ENCODE results near the gene MYH14.

MYH14 gene

DNA sequence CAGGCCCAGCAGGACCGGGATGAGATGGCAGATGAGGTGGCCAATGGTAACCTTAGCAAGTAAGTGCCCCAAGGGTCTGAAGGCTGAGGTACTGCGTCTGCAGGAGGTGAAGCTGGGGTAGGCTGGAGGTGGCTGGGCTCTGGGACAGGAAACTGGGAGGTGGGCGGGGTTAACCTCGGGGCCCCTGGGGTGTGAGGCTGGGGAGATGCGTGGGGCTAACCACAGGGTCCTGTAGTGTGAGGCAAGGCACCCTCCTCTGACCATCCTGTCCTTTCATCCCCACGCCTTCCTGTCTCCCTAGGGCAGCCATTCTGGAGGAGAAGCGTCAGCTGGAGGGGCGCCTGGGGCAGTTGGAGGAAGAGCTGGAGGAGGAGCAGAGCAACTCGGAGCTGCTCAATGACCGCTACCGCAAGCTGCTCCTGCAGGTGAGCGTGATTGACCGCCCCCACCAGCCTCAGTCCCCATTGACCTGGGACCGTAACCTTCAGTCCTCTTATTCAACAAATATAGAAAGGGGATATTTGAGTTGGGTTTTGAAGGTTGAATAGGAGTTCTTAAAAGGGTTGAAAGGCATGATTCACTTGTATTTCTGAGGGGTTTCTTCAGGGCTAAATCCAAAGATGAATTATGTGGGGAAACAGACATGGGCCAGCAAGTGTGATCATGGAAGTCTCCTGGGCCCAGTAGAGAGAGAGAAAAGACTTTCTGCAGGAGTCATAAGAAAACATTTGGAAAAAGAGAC is 90.0 kb downstream of the MYH14 start:
- peaks cover 2% of the 10 kb centered on the region for H3K27me3 ChIP-seq (replicated peaks; ENCODE audit: control insufficient read depth, insufficient read depth, low read length)
- no peak overlapping the region for H3K9ac ChIP-seq (ENCODE audit: low read length)
- H3K36me3 ChIP-seq (ENCODE audit: control insufficient read depth, insufficient read depth, low read length, severe bottlenecking), result no peaks in the 10 kb centered on the region

GRCh38 chr19:50300051-50300450 is 96.6 kb downstream of the MYH14 start:
- H3K27me3 ChIP-seq (replicated peaks; ENCODE audit: control insufficient read depth, insufficient read depth, low read length), result no peaks in the 10 kb centered on the region
- DNase-seq (ENCODE audit: low read depth), result no peak
- H3K36me3 ChIP-seq (ENCODE audit: control insufficient read depth, insufficient read depth, low read length, severe bottlenecking), result no peaks in the 10 kb centered on the region
- no peaks in the 10 kb centered on the region for H3K4me1 ChIP-seq (ENCODE audit: control insufficient read depth, insufficient read depth, low read length)
- no peak overlapping the region for H3K9ac ChIP-seq (ENCODE audit: low read length)
- no peak overlapping the region for H3K4me3 ChIP-seq (ENCODE audit: low read length)
- H3K9me3 ChIP-seq (ENCODE audit: control insufficient read depth, low read length), result peaks cover 7% of the 10 kb centered on the region

More for the DNA sequence above, 90.0 kb downstream of the MYH14 start:
- H3K9me3 ChIP-seq (ENCODE audit: control insufficient read depth, low read length), result peaks cover 8% of the 10 kb centered on the region
- no peak overlapping the region for H3K4me3 ChIP-seq (ENCODE audit: low read length)
- DNase-seq (ENCODE audit: low read depth), result no peak
- no peaks in the 10 kb centered on the region for H3K4me1 ChIP-seq (ENCODE audit: control insufficient read depth, insufficient read depth, low read length)

DNA sequence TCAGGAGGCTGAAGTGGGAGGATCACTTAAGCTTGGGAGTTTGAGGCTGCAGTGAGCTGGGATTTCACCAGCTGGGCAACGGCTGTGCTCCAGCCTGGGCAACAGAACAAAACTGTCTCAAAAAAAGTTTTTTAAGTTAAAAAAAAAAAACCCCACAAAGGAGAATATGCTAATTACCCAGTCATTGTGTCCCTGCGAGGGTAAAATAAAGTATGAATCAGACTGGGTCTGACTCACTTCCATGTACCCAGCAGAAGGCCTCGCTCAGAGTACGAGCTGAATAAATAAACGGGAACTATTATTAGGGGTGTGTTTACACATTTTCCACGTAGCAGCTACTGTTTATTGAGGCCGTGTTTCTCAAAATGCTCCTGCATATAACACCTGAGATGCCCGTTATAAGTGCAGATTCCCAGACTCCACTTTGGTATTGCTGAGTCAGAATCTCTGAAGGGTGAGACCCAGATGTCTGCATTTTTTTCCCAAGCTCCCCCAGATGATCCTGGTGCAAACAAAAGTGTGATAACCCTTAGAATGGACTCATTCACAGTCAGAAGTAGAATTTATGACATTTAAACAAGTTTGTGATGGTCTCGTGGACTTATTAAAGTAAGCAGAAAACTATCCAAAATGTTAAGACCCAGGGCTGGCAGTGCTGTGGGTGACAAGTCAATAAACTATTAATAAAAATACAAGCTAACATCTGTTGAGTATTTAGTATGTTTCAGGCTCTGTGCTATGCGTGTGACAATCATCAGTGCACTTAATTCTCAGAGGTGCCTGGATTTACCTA is 97.6 kb downstream of the MYH14 start:
- Histone ChIP-seq H3K4me1 (ENCODE audit: control insufficient read depth, insufficient read depth, low read length) (no peaks in the 10 kb centered on the region), H3K36me3 (ENCODE audit: control insufficient read depth, insufficient read depth, low read length, severe bottlenecking) (no peaks in the 10 kb centered on the region), H3K4me3 (ENCODE audit: low read length) (no peak overlapping the region), H3K27me3 (replicated peaks; ENCODE audit: control insufficient read depth, insufficient read depth, low read length) (no peaks in the 10 kb centered on the region), H3K9me3 (ENCODE audit: control insufficient read depth, low read length) (peaks cover 7% of the 10 kb centered on the region), H3K9ac (ENCODE audit: low read length) (no peak overlapping the region)
- peak; percentile 42 for DNase-seq (ENCODE audit: low read depth)

GRCh38 chr19:50301607-50301971 is 98.2 kb downstream of the MYH14 start:
- H3K4me3 ChIP-seq (ENCODE audit: low read length), result no peak overlapping the region
- no peak for DNase-seq (ENCODE audit: low read depth)
- no peaks in the 10 kb centered on the region for H3K36me3 ChIP-seq (ENCODE audit: control insufficient read depth, insufficient read depth, low read length, severe bottlenecking)
- no peaks in the 10 kb centered on the region for H3K4me1 ChIP-seq (ENCODE audit: control insufficient read depth, insufficient read depth, low read length)
- no peak overlapping the region for H3K9ac ChIP-seq (ENCODE audit: low read length)
- peaks cover 8% of the 10 kb centered on the region for H3K9me3 ChIP-seq (ENCODE audit: control insufficient read depth, low read length)
- H3K27me3 ChIP-seq (replicated peaks; ENCODE audit: control insufficient read depth, insufficient read depth, low read length), result peaks cover 2% of the 10 kb centered on the region

DNA sequence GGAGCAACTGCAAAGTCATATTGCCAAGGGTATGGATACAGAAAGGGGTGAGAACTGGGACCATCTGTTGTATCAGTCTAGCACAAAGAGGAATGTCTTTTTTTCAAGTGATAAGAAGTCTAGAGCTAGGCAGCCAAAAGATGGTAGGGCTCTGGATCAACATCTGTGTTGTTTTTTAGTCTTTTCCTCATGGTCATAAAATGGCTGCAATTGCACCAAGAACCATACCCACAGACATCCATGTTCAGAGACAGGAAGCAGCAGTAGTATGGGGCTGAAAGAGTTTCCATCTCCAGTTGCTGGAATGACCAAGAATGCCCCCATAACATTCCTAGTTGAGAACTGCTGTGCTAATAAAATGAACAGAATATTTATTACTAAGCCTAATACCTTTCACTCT is 100.1 kb downstream of the MYH14 start:
- no peaks in the 10 kb centered on the region for H3K36me3 ChIP-seq (ENCODE audit: control insufficient read depth, insufficient read depth, low read length, severe bottlenecking)
- no peaks in the 10 kb centered on the region for H3K4me1 ChIP-seq (ENCODE audit: control insufficient read depth, insufficient read depth, low read length)
- peaks cover 11% of the 10 kb centered on the region for H3K27me3 ChIP-seq (replicated peaks; ENCODE audit: control insufficient read depth, insufficient read depth, low read length)
- no peak overlapping the region for H3K4me3 ChIP-seq (ENCODE audit: low read length)
- H3K9me3 ChIP-seq (ENCODE audit: control insufficient read depth, low read length), result peaks cover 28% of the 10 kb centered on the region
- no peak for DNase-seq (ENCODE audit: low read depth)
- H3K9ac ChIP-seq (ENCODE audit: low read length), result no peak overlapping the region

- Histone ChIP-seq H3K36me3 (ENCODE audit: control insufficient read depth, insufficient read depth, low read length, severe bottlenecking) (no peaks in the 10 kb centered on the region), H3K9me3 (ENCODE audit: control insufficient read depth, low read length) (peaks cover 23% of the 10 kb centered on the region), H3K9ac (ENCODE audit: low read length) (no peak overlapping the region), H3K27me3 (replicated peaks; ENCODE audit: control insufficient read depth, insufficient read depth, low read length) (peaks cover 41% of the 10 kb centered on the region), H3K4me3 (ENCODE audit: low read length) (no peak overlapping the region), H3K4me1 (ENCODE audit: control insufficient read depth, insufficient read depth, low read length) (no peaks in the 10 kb centered on the region)
- no peak for DNase-seq (ENCODE audit: low read depth)
These were observed 105.6 kb downstream of the MYH14 start for GRCh38 chr19:50308991-50309390.

GRCh38 chr19:50309396-50310125 is 106.1 kb downstream of the MYH14 start:
- peaks cover 41% of the 10 kb centered on the region for H3K27me3 ChIP-seq (replicated peaks; ENCODE audit: control insufficient read depth, insufficient read depth, low read length)
- DNase-seq (ENCODE audit: low read depth), result no peak

GRCh38 chr19:50310759-50311465 is 107.5 kb downstream of the MYH14 start:
- H3K9me3 ChIP-seq (ENCODE audit: control insufficient read depth, low read length), result peaks cover 23% of the 10 kb centered on the region
- no peak overlapping the region for H3K4me3 ChIP-seq (ENCODE audit: low read length)
- H3K36me3 ChIP-seq (ENCODE audit: control insufficient read depth, insufficient read depth, low read length, severe bottlenecking), result no peaks in the 10 kb centered on the region
- no peak for DNase-seq (ENCODE audit: low read depth)
- H3K27me3 ChIP-seq (replicated peaks; ENCODE audit: control insufficient read depth, insufficient read depth, low read length), result peaks cover 41% of the 10 kb centered on the region
- H3K9ac ChIP-seq (ENCODE audit: low read length), result no peak overlapping the region
- no peaks in the 10 kb centered on the region for H3K4me1 ChIP-seq (ENCODE audit: control insufficient read depth, insufficient read depth, low read length)

More at GRCh38 chr19:50309396-50310125, 106.1 kb downstream of the MYH14 start:
- Histone ChIP-seq H3K36me3 (ENCODE audit: control insufficient read depth, insufficient read depth, low read length, severe bottlenecking) (no peaks in the 10 kb centered on the region), H3K9me3 (ENCODE audit: control insufficient read depth, low read length) (peaks cover 23% of the 10 kb centered on the region), H3K9ac (ENCODE audit: low read length) (no peak overlapping the region), H3K4me1 (ENCODE audit: control insufficient read depth, insufficient read depth, low read length) (no peaks in the 10 kb centered on the region), H3K4me3 (ENCODE audit: low read length) (no peak overlapping the region)

DNA sequence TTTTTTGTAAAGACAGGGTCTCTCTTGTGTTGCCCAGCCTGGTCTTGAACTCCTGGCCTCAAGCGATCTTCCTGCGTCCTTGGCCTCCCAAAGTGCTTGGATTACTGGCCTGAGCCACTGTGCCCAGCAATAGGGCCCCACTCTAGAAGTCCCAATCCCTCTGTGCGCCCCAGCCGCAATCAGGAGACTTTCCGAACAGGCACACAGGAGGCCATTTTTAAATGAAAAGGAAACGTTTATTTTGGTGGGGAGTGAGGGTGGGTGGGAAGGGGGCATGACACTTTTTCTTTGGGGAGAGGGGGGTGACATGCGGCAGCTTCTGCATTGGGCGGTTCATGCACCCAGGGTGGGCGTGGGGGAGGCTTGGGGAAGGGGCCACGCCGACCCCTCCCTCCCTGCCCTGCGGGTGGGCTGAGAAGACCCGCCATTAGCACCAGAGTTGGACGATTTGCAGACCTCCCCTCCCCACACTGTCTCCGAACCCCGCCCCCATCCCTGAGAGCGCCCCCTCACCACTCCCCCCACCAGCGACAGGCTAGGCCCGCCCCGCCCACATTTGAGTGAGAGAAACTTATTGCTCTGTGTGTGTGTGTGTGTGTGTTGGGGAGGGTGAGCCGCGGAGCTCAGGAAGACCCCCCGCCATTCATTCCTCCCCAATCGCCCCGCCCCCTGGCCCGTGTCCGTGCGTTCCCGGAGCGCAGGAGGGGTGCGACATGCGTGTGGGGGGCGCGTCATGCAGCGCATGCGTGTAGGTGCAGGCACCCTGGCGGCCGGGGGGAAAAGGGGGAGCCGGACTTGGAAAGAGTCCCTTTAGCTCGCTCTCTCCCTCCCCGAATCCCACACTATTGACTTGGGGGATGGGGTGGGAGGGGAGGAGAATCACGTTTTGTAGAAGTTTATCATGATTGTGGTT is 108.6 kb downstream of the MYH14 start:
- no peaks in the 10 kb centered on the region for H3K36me3 ChIP-seq (ENCODE audit: control insufficient read depth, insufficient read depth, low read length, severe bottlenecking)
- no peak for DNase-seq (ENCODE audit: low read depth)
- no peak overlapping the region for H3K4me3 ChIP-seq (ENCODE audit: low read length)
- no peak overlapping the region for H3K9ac ChIP-seq (ENCODE audit: low read length)
- peaks cover 36% of the 10 kb centered on the region for H3K27me3 ChIP-seq (replicated peaks; ENCODE audit: control insufficient read depth, insufficient read depth, low read length)
- peaks cover 17% of the 10 kb centered on the region for H3K9me3 ChIP-seq (ENCODE audit: control insufficient read depth, low read length)
- H3K4me1 ChIP-seq (ENCODE audit: control insufficient read depth, insufficient read depth, low read length), result no peaks in the 10 kb centered on the region

Measured in adipocyte (in vitro differentiated cells).